ENCODE measurements around the gene MOK.

DNA sequence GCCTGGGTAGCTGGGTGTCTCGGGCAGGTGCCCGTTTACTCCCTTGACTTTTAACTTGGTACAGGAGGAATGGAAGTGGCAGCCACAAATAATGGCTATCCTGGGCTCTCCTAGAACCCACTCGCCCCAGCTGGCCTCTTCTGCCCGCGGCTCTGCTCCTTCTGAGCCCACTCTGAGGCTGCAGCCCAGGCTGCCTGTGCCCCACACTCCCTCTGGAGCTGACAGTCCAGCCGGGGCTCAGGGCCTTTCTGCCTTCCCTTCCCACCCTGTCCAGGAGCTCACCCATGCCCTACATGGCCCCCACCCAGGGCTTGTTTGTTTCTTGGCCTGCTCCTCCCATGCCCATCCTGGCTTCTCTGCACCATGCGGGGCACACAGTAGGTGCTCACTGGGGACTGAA, 30.2 kb upstream of the MOK start:
- TF ChIP-seq, protein P1, sequence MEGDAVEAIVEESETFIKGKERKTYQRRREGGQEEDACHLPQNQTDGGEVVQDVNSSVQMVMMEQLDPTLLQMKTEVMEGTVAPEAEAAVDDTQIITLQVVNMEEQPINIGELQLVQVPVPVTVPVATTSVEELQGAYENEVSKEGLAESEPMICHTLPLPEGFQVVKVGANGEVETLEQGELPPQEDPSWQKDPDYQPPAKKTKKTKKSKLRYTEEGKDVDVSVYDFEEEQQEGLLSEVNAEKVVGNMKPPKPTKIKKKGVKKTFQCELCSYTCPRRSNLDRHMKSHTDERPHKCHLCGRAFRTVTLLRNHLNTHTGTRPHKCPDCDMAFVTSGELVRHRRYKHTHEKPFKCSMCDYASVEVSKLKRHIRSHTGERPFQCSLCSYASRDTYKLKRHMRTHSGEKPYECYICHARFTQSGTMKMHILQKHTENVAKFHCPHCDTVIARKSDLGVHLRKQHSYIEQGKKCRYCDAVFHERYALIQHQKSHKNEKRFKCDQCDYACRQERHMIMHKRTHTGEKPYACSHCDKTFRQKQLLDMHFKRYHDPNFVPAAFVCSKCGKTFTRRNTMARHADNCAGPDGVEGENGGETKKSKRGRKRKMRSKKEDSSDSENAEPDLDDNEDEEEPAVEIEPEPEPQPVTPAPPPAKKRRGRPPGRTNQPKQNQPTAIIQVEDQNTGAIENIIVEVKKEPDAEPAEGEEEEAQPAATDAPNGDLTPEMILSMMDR (IDR thresholded peaks at IDR 0.05 in 4 of 5, conservative IDR thresholded peaks at IDR 0.05 in 1 of 5): no peak
- TF ChIP-seq POLR2A (IDR thresholded peaks at IDR 0.05): no peak
